GM18505 (cell line): ENCODE data around the gene RHPN2.
"Not testable (repeated sequence)": the region's sequence is repeated elsewhere in the genome, so short reads cannot be mapped to it uniquely, and the experiment has no call there.

Experiments
- ATAC-seq: cut with Tn5 transposase; IDR thresholded peaks from one replicate; pipeline ENCODE4 v1.9.1; 2021; ENCODE audit not compliant: unreplicated experiment
- POLR2A ChIP-seq: IDR thresholded peaks from 4 replicates; pipeline ENCODE4 v1.6.1; 2011; ENCODE audit warnings: borderline replicate concordance; ENCODE audit not compliant: insufficient read depth, insufficient read length; ENCODE audit errors: extremely low read depth

RHPN2 gene

DNA sequence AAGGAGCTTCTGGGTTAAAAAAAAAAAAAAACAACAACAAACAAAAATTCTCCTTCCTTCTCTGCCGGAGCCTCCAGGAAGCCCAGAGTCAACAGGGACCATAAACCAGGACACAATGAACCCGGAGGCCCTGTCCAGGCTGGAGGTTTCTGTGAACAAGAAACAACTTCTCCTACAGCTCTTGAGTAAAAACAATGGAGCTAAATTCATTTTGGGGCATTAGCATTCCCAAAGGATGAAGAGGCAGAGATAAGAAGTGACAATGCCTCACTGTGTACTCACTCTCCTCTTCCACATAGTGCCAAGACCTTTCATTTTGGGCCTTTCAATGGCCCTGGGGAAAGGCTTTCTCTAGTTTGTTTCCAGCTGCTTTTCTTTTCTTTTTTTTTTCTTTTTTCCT, 9.0 kb downstream of the RHPN2 start:
- TF ChIP-seq POLR2A: no peak
- no peak for ATAC-seq

DNA sequence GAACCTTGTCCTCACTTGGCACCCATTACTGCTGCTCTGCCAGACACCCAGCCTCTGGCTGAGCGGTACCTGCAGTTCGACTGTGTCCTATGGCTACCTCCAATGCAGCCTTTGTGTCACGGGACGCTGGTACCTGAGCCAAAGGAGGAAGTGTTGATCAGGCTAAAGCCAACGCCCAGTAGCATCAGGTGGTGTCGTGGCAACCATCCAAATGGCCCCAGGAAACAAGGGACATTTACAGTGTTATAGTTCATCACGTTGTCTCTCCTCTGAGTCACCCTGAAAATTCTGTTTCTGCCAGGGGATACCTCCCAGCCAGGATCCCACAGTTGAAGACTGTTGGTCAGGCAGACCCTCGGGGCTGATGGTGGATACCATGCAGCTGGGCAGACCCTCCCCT, 10.1 kb downstream of the RHPN2 start:
- no peak for ATAC-seq
- TF ChIP-seq POLR2A: no peak

DNA sequence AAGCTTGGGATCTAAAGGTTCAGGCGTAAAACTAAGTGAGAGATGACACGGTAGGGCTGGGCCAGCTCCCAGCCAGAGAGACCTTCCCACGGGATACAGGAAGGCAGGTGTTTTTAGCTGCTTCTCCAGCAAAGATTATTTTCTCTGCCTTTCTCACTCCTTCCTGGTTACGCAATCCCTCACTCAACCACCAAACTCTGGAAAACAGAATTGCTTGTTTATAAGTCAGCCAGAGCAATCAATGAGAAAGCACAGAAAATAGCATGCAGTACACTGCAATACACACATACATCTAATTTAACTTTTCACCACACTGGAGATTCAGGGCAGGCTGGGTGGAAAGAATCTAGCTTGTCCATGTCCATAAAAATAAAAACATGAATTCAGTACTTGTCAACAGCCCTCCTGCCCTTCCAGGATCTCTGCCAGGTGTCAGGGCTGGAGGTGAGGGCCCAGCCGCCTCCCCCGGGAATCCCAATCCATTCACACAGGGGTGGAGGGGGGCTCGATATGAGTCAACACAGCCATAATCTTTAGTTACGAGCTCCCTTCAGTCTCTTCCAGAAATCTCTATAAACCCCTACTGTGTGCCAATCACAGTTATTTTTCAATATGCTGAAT, 12.2 kb downstream of the RHPN2 start:
- no peak for ATAC-seq
- TF ChIP-seq POLR2A: no peak

DNA sequence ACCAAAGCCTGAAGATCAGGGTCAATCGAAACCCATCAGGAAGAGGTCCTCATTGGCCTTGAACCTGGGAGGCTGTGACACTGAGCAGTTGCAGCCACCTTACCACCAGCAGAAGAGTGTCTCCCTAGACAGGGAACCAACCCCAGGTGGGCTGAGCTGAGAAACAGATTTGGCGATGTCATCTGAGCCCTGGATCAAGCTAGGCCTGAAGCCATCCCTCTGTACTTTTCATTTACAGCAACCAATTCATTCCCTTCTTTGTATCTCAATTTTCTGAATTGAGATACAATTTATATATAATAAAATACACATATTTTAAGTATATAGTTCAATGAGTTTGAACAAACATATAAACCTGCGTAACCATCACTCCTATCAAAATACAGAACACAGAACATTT, 14.6 kb downstream of the RHPN2 start:
- ATAC-seq: no peak
- no peak for TF ChIP-seq POLR2A

DNA sequence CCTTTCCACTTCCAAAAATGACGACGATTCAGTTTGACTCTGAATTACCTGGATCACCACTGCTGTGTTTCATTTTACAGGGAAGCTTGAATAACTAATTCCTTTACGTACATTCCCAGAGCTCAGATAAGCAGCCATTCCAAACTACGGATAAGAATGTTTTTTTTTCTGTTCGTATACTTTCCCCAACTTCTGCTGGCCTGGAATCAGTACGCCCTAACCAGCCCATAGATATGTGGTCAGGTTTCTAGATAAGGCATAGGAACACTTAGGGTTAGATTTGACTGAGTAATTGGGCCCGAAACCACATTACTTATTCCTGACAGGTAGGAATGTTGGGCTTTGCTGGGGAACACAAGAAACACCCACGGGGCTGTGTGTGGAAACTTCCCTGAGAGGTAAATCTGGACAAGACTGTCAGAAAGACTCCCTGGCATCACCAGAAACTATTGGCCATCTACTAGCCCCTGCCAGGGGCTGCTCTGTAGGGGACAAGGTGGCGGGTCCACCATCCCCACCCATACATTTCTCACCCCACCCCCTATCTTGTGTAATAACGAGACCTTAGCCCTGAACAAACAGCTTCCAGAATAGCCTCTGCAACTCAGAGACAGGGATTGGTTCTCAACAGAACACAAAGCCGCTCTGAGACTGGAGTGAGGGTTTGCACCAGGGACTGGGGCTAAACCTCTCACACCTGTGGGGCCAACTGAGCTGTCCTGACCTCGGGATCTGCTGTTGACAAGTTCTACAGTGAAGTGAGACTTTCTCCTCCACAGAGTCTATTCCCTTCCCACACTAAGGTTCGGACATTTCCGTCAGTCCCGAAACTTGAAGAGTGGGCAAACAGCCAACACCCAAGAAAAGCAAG, 15.6 kb downstream of the RHPN2 start:
- ATAC-seq: no peak
- no peak for TF ChIP-seq POLR2A

DNA sequence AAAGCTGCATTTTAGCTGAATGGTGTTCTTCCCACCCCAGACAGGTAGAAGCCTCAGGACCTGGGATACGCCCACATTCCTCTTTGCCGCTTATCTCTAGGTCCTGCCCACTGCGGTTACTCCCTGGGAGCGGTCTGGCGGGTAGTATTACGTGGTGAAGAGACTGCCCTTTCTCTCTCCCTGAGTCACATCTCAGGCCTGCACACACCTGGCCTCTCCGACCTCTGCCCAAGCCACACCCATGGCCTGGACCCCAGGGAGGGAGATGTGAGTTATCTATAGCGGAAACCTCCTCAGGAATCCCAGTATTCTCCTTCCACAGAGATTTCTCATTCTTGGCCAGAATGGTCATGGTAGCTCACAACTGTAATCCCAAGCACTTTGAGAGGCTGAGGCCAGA, 17.3 kb downstream of the RHPN2 start:
- no peak for ATAC-seq
- no peak for TF ChIP-seq POLR2A

DNA sequence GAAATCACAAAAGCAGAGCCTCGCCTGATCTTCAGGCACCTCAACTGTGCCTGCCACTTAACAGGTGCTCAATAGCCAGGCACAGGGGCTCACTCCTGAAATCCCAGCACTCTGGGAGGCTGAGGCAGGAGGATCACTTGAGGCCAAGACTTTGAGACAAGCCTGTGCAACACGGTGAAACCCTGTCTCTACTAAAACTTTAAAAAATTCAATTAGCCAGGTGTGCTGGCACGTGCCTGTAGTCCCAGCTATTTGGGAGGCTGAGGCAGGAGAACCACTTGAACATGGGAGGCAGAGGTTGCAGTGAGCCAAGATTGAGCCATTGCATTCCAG, 22.9 kb downstream of the RHPN2 start:
- not testable (repeated sequence) for ATAC-seq

DNA sequence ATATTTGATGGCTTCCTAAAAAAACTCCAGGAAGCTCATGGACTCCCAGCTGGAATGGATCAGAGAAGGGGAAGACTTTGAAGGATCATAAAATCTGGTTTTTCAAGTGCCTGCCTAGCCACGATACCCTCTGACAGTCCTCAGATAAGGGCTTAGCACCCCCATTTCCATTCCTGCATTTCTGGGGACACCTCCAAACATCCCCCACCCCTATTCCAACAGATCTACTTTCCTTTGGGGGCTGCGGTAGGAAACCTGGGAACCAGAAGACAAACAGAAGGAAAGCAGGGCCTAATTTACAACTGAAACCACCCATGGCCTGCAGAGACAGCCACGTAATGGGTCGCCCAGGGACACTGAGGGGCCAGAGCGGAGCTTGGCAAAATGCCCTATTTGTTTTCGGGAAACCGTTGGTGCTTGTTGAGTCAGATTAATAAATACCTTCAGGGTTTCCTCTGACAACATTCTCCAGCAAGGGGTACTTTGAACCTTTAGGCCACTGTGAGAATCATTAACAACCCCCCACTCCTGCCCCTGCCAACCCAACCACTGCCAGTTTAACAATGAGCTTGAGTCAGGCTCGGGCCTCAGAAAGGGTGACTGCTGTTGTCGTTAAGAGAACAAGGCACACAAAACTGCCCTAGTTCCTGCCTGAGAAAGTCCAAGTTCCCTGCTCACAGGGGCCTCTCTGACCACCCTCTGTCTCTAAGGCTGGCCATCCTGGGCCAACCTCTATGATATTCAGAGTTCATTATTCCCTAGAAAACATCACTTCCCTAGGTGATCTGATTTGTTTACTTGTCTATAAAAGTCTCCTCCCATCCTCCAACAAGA, 23.5 kb downstream of the RHPN2 start:
- ATAC-seq: no peak
- no peak for TF ChIP-seq POLR2A

DNA sequence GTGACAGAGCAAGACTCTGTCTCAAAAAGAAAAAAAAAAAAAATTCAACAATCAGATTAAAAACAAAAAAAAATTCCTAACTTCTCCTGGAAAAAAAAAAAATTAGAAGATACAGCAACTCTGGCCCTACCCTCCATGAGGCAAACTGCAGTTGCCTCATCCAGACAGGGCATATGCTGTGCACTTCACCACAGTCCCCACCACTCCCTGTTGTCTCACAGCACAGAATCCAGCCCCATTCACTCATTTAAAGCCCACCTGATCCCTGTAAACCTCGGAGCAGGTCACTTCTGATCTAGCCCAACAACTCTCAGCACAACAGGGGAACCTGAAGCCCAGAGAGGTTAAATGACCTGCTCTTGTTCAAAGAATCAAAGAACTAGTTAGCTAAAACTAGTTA, 24.9 kb downstream of the RHPN2 start:
- no peak for TF ChIP-seq POLR2A
- ATAC-seq: no peak

DNA sequence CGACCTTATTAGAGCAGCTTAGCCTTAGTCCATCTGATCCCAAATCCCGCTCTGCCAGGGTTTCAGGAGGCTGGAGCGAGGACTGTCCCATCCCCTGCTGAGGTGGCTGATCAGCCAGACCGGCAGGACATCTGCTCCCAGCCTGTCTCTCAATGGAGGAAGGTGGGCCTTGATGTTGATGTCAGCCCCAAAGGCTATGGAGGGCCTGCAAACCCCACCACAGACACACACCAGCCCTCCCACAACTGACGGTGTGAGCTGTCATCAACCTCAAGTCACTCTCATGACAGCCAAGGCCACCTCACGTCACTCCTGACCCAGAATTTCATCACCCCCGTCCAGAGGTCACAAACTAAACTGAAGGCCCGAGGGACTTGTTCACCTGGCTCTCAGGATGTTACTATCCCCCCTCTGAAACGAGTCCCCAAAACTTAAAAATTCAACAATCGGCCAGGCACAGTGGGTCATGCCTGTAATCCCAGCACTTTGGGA, 25.5 kb downstream of the RHPN2 start:
- TF ChIP-seq POLR2A: no peak
- no peak for ATAC-seq

DNA sequence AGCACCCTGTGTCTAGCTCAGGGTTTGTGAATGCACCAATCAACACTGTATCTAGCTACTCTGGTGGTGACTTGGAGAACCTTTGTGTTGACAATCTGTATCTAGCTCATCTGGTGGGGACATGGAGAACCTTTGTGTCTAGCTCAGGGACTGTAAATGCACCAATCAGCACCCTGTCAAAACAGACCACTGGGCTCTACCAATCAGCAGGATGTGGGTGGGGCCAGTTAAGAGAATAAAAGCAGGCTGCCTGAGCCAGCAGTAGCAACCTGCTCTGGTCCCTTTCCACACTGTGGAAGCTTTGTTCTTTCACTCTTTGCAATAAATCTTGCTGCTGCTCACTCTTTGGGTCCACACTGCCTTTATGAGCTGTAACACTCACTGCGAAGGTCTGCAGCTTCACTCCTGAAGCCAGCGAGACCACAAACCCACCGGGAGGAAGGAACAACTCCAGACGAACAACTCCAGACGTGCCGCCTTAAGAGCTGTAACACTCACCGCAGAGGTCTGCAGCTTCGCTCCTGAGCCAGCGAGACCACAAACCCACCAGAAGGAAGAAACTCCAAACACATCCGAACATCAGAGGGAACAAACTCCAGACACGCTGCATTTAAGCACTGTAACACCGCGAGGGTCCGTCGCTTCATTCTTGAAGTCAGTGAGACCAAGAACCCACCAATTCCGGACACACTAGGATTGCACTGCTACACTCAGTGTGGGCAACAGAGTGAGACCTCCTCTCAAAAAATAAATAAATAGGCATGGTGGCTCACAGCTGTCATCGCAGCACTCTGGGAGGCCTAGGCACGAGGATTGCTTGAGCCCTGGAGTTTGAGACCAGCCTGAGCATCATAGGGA, 27.3 kb downstream of the RHPN2 start:
- not testable (repeated sequence) for ATAC-seq

DNA sequence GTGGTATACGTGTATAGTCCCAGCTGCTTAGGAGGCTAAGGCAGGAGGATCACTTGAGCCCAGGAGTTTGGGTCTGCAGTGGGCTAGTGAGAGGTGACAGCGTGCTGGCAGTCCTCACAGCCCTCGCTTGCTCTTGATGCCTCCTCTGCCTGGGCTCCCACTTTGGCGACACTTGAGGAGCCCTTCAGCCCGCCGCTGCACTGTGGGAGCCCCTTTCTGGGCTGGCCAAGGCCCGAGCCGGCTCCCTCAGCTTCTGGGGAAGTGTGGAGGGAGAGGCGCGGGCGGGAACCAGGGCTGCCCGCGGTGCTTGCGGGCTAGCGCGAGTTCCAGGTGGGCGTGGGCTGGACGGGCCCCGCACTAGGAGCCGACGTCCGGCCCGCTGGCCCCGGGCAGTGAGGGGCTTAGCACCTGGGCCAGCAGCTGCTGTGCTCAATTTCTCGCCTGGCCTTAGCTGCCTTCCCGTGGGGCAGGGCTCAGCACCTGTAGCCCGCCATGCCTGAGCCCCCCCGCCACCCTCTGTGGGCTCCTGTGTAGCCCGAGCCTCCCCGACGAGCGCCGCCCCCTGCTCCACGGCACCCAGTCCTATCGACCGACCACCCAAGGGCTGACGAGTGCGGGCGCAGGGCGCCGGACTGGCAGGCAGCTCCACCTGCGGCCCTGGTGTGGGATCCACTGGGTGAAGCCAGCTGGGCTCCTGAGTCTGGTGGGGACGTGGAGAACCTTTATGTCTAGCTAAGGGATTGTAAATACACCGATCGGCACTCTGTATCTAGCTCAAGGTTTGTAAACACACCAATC, 28.1 kb downstream of the RHPN2 start:
- ATAC-seq: not testable (repeated sequence)
